GM10266 (cell line): ENCODE results near the gene COX20.
A peak's percentile ranks its signal among the peaks of the same experiment; 100 is the strongest.

Source experiments
- DNase-seq: peaks from one replicate; pipeline ENCODE4 v3.0.0; 2012; ENCODE audit errors: extremely low spot score
- CTCF ChIP-seq: IDR thresholded peaks from 2 replicates; pipeline ENCODE4 v1.5.1; 2012; ENCODE audit warnings: mild to moderate bottlenecking, low read depth; ENCODE audit not compliant: control insufficient read depth, insufficient read depth; ENCODE audit errors: missing control alignments

COX20 gene

GRCh38 chr1:244861683-244862082, 26.2 kb downstream of the COX20 start:
- no peak for DNase-seq
- no peak for TF ChIP-seq CTCF

DNA sequence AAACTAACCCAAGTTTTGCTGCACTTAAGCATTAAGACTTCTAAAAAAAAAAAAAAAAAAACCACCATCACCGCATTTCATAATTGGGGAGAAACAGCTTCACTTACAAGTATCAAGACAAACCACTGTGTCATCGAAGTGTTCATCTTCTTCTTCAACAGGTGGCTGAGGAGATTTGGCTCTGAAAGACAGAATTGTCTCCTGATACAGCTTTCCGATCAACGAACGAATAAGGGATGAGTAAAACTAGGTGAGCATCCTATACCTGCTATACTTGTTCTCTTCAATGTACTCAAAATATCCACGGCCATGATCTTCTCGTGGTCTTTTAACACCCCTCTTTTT, 26.9 kb downstream of the COX20 start:
- DNase-seq: no peak

DNA sequence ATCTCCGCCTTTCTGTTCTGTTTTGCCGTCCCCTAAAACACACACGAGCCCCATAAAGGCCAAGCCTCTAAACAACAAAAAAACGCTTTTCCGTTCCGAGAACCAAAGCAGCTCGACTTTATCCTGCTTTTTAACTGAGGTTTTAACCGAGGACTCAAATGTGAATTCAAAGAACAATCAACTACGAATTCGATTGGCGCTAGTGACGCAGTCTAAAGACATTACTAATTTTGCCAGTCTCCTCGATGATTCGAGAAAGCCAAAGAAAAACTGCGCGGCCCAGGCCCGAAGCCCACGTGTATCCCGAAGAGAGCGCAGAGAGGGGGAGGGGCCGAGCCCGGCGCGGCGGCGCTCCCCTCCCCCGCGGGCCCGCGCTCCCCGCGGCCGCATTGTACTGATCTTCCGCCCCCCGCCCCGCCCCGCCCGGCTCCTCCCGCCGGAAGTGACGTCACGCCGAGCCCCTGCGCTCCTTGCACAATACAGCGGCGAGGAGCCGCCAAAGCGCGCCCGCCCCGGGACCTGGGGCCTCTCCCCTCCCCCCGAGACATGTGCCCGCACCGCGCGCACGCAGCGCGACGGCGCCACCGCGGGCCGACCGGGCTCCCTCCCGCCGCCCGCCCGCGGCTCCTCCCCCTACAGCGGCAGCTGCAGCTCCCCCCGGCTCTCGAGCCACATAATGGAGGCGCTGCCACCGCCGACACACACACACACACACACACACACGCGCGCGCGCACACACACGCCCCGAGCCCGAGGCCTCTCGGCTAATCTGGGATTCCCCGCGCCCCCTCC, 27.4 kb downstream of the COX20 start:
- no peak for TF ChIP-seq CTCF
- peak; percentile 96 for DNase-seq

More for the DNA sequence above, 26.9 kb downstream of the COX20 start:
- no peak for TF ChIP-seq CTCF

DNA sequence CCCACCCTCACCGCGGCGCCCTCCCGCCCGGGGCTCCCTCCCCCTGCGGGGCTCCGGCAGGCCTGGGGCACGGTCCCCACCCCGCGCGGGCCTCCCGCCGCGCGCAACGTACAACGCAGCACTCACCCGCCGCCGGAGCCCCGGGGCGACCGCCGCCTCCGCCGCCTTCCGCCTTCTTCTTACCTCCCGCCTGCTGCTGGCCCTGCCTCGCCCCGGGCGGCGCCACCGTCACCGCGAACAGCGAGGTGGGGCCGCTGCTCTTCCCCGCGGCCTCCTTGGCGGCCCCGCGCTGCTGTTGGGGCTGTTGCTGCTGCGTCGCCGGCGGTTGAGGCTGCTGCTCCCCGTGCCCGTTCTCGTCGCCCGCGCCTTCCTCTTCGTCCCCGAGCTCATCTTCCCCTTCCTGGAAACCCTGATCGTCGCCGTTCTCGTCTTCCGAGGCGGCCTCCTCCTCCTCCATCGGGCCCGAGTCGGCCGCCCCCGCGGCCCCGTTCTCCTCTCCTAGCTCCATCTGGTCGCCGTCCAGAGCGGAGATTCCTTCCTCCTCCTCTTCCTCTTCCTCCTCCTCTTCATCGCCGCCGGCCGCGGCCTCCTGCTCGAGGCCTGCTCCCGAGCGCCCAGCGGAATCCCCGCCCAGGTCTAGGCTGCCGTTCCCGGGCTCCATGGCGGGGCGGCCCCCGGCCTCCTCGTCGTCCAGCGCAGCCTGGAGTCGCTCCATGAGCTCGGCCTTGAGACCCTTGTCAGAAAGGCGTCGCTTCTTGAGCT, 28.2 kb downstream of the COX20 start:
- no peak for TF ChIP-seq CTCF
- peak; percentile 12 for DNase-seq

DNA sequence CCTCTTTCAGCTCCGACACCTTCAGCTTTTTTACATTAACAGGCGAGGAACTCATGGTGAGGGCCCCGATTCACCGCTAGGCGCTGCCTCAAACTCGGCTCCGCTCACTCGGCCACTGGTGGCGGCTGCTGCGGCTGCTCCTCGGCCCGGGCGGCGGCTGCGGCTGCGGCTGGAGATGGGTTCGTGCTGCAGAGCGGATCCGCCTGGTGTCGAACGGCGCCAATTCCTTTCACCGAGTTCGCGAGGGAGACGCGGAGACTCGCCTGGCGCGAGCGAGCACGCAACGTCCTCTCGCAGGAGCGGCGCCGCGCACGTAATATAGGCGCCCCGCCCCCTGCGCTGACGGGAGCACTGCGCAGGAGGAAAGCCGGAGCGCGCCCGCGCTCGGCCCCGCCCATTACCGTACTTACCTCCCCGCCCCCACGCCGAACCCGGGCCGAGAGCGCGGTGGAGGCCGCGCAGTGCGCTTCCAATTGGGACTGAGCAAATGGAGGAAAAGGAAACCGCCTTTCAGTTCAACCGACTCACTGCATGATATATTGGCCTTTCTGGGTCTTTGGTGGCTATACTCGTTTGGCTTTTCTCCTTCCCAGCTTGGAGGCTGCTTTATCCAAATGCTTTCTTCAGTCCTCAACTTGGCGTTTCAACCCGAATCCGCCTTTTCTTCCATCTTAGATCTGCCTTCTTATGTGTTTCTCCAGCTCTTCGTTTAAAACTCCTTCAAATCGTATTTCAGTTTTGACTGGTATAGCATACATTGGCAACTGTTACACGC, 29.0 kb downstream of the COX20 start, which contains the start of gene HNRNPU:
HNRNPU (minus strand) TSS at position 291 of the 775 bp plus-strand sequence; CDS start at position 55, 236 bp downstream.
- peak; percentile 18 for TF ChIP-seq CTCF
- DNase-seq: peak; percentile 93

GRCh38 chr1:244865028-244865371, 29.5 kb downstream of the COX20 start:
- DNase-seq: no peak
- no peak for TF ChIP-seq CTCF
